GM21381 (cell line): Measurements from ENCODE around the gene SPRED3.
A peak's percentile ranks its signal among the peaks of the same experiment; 100 is the strongest.
"Not testable (repeated sequence)": the region's sequence is repeated elsewhere in the genome, so short reads cannot be mapped to it uniquely, and the experiment has no call there.

Experiments
- ATAC-seq: cut with Tn5 transposase; IDR thresholded peaks from one replicate; pipeline ENCODE4 v1.9.1; 2021; ENCODE audit warnings: mild to moderate bottlenecking, moderate library complexity; ENCODE audit not compliant: unreplicated experiment

The SPRED3 gene

GRCh38 chr19:38388349-38389100 lies at the start of gene SPRED3:
TSS of gene SPRED3 (plus strand) at chr19:38388697. CDS start at chr19:38390303, 1,606 bp downstream.
- ATAC-seq, result no peak

GRCh38 chr19:38339011-38339410 lies 49.5 kb upstream of the SPRED3 start:
- ATAC-seq, result not testable (repeated sequence)

GRCh38 chr19:38340927-38341326 lies 47.6 kb upstream of the SPRED3 start:
- ATAC-seq, result no peak

DNA sequence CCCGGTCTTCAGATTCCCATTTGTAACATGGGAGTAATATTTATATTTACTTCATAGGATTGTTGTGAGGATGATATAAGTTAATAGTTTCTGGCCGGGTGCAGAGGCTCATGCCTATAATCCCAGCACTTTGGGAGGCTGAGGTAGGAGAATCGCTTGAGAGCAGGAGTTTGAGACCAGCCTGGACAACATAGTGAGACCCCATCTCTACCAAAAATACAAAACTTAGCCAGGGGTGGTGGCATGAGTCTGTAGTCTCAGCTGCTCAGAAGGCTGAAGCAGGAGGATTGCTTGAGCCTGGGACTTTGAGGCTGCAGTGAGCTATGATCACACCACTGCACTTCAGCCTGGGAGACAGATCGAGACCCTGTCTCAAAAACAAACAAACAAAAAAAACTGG lies 41.7 kb upstream of the SPRED3 start:
- no peak for ATAC-seq

DNA sequence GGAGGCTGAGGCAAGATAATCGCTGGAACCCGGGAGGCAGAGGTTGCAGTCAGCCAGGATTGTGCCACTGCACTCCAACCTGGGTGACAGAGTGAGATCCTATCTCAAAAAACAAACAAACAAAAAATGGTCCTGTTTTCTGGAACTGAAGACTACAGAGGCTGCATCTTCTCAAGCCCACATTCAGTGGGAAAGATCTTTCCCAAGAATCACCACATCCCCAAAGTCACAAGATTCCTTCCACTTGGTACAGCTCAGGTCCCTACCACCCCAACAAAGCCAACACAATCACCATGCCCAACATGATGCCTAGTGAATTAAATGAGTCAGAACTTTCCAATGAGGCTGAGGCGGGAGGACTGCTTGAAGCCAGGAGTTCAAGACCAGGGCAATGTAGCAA lies 37.6 kb upstream of the SPRED3 start:
- ATAC-seq, result no peak

DNA sequence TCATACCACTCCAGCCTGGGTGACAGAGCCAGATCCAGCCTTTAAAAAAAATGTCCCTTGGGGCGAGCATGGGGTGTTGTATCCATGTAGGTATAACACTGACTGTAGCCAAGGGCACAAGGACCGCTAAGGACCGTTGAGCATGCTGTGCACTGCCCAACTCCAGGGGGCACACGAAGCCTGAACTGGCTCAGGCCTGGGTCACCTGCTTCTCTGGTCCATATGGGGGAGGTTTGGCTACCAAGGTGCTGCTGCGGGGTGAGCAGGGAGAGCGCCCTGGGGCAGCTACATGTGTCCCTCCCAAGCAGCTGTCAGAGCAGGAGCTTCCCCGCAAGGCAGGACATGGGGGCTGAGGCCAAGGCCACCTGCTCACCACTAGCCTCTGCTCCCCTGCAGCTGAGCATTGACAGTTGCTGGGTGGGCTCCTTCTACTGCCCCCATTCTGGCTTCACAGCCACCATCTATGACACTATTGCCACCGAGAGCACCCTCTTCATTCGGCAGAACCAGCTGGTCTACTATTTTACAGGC lies 36.6 kb upstream of the SPRED3 start:
- ATAC-seq, result no peak

- ATAC-seq, result no peak
Observed at GRCh38 chr19:38352611-38353010, 35.9 kb upstream of the SPRED3 start.

DNA sequence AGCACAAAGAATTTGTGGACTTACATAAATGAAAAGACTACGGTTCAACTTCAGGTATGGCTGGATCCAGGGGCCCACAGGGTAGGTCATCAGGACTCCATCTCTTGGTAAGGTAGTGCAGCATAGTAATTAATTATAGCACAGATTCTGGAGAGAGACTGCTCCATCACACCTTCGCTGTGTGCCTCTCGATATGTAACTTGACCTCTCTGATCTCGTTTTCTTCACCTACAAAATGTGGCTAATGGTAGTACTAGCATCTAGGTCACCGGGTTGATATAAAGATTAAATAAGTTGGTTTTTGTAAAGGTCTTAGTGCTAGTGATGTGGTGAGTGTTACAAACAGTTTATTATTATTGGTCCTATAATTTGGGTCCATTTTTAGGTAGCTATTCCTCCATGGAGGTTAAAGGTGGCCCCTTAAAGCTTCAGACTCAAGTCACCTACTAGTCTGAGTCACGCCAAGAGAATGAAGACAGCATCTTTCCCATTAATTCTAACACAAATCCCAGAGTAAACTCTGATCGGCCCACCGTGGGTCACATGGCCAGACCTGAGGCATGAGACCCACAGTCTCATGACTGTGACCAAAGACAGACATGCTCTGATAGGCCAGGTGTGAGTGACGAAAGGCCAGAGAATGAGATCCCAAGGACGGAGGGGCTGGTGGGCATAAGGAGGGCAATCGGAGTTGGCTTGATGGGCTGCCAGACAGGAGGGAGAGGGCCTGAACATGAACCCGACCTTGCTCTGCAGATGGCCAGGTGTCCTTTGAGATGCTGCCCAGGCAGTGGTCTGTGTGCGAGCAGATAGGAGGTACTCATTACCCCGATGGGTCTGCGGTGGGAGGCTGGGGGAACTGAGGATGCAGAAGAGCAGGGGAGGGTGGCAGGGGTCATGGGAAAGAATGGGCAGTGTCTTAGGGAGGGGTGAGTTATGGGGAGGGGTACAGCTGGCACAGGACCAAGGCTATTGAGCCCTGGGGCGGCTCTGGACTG lies 32.5 kb upstream of the SPRED3 start:
- no peak for ATAC-seq

DNA sequence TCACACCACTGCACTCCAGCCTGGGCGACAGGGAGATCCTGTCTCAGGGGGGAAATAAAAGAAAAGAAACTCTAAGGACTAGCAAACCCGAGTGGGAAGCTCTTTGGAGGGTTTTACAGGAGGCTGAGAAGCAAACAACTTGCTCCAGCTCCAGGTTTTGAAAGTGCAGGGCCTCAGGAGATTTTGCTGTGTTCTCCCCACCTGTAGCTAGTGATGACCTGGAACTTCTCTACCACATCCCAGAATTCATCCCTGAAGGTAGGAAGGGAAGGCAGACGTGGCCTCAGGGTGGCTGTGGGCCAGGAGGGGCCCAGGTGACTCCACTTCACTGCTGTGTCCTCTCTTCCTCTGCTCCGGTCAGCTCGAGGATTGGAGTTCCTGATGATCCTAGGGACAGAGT lies 30.4 kb upstream of the SPRED3 start:
- ATAC-seq, result no peak

DNA sequence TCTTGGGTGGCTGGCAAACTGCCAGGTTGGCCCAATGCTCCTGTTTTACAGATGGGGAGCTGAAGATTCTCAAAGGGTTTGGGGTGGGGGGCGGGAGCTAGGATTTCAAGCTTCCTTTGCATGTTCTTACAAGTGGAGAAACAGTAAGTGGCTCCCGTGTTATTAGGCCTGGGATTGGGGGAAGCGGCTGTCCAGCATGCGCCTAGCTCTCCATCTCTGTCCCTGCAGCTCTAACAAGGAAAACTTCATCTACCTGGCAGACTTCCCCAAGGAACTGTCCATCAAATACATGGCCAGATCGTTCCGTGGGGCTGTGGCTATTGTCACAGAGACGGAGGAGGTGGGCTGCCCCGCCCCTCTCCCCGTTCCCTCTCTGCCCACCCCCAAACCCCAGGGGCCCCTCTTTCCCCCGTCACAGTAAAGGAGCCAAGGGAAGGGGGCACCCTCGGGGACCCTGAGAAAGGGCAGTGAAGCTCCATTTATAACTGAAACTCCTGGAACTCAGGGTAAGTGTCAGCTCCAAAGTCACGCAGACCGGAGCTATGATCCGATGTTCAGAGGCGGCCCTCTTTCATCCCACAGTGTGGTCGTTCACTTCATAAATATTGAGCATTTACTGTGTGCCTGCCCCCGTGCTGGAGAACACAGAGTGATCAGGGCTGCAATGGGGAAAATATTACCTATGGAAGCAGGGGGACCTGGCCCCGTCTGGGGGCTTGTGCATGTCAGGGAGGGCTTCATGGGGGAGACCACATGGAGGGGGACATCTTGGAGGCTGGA lies 29.1 kb upstream of the SPRED3 start:
- ATAC-seq, result no peak

GRCh38 chr19:38360351-38360750 lies 28.1 kb upstream of the SPRED3 start:
- no peak for ATAC-seq

GRCh38 chr19:38360839-38361631 lies 27.5 kb upstream of the SPRED3 start:
- ATAC-seq, result no peak

DNA sequence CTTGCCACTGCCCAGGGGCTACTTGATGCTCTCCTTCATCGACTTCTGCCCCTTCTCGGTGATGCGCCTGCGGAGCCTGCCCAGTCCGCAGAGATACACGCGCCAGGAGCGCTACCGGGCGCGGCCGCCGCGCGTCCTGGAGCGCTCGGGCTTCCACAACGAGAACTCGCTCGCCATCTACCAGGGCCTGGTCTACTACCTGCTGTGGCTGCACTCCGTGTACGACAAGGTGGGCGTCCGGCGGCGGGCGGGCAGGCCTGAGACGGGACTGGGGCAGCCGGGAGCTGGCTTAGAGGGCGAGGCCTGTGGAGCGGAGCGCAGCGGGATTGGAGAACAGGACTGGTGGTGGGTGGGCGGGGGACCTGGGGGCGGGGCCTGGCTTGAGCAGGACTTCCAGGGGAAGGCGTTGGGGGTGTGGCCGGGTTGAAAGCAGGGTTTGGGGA lies 26.8 kb upstream of the SPRED3 start:
- peak; percentile 60 for ATAC-seq

GRCh38 chr19:38362076-38362945 lies 26.2 kb upstream of the SPRED3 start:
- peak; percentile 37 for ATAC-seq

DNA sequence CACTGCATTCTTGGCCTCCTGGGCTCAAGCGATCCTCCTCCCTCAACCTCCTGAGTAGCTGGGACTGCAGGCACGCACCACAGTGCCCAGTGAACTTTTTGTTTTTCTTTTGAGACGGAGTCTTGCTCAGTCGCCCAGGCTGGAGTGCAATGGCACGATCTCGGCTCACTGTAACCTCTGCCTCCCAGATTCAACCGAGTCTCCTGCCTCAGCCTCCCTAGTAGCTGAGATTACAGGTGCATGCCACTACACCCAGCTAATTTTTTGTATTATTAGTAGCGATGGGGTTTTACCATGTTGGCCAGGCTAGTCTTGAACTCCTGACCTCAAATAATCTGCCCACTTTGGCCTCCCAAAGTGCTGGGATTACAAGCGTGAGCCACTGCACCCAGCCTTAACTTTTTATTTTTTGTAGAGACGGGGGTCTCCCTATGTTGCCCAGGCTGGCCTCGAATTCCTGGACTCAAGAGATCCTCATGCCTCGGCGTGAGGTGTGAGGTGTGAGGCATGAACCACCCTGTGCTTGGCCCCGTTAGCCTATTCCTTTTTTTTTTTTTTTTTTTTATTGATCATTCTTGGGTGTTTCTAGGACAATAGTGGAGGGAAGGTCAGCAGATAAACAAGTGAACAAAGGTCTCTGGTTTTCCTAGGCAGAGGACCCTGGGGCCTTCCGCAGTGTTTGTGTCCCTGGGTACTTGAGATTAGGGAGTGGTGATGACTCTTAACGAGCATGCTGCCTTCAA lies 25.4 kb upstream of the SPRED3 start:
- not testable (repeated sequence) for ATAC-seq

- ATAC-seq, result no peak
Observed at GRCh38 chr19:38367041-38367440, 21.5 kb upstream of the SPRED3 start.

DNA sequence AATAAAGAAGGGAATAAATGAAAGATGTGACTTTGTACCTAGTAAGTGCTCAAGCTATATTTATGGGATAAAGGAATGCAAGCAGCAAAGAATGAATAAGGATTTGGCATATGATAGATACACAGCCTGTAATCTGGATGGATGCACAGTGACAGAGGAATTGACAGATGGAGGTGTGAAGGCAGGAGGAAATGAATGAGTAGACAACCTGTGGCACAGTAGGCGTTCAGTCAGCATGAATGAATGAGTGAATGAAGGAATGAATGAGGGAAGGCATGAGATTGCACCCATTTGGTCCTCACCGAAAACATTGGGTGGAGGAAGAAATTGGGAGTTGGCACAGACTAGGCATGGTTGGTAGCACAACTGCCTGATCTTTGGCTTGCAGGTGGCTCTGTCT lies 18.9 kb upstream of the SPRED3 start:
- ATAC-seq, result no peak

GRCh38 chr19:38370299-38370698 lies 18.2 kb upstream of the SPRED3 start:
- no peak for ATAC-seq
